LHCN-M2 (cell line): ENCODE measurements around the gene MYO9B. TPM values are rescaled to one million over a fixed set of nuclear protein-coding genes. Genes with fewer than 3 reads are reported as not detected.

Experiments used
- DNase-seq: peaks from one replicate; pipeline ENCODE4 v3.0.0-alpha.2; 2012; ENCODE audit warnings: low read depth
- total RNA-seq: library from RNA; depleted of rRNA; stranded (reverse); fragments of >200 nt; gene quantifications from 2 replicates; pipeline ENCODE4 v1.2.3, GENCODE V29; 2014

The MYO9B gene
- total RNA-seq, 1 experiment from 2014 or later: 52.1 TPM

DNA sequence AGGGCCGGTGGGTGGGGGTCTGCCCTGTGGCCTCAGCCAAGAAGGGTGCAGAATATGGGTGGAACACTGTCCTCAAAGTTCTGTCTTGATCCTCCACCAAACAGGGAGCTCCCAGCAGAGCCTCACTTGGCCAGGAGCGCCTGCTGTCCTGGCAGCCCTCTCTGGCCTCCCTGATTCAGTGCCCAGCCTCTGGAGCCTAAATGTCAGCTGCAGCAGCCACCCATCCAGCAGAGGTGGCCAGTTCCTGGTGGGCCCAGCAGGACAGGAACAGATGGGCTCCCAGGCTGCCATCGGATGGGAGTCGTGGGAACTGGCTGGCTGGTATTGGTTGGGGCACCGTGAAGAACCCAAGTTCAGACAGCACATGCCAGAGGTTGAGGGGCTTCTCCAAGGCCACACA, 137.8 kb downstream of the MYO9B start:
- no peak for DNase-seq

DNA sequence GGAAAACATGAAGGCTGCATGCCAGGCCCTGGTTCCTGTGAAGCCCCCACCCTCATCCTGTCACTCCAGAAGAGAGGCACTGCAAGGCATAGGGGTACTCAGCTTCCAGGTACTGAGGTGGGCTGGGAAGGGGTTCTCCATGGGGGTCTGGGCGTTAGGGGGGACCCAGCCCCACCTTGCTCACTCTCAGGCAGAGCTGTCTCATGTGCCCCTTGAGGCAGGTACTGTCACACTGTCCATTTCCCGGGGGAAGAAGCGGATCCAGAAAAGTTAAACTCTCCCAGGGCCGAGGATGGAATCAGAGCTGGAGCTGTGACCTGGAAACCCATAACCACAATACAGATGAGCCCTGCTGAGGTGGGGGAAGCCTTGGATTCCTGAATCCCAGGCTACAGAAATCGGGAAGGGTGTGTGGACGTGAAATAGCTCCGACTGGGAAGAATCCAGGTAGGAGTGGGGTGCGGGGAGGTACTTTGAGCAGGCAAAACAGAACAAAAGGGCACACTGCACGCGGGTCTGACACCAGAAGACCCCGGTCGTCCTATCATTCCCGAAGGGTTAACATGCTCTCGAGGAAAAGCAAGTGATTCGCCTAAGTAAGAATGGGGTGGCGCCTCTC, 139.0 kb downstream of the MYO9B start:
- no peak for DNase-seq

DNA sequence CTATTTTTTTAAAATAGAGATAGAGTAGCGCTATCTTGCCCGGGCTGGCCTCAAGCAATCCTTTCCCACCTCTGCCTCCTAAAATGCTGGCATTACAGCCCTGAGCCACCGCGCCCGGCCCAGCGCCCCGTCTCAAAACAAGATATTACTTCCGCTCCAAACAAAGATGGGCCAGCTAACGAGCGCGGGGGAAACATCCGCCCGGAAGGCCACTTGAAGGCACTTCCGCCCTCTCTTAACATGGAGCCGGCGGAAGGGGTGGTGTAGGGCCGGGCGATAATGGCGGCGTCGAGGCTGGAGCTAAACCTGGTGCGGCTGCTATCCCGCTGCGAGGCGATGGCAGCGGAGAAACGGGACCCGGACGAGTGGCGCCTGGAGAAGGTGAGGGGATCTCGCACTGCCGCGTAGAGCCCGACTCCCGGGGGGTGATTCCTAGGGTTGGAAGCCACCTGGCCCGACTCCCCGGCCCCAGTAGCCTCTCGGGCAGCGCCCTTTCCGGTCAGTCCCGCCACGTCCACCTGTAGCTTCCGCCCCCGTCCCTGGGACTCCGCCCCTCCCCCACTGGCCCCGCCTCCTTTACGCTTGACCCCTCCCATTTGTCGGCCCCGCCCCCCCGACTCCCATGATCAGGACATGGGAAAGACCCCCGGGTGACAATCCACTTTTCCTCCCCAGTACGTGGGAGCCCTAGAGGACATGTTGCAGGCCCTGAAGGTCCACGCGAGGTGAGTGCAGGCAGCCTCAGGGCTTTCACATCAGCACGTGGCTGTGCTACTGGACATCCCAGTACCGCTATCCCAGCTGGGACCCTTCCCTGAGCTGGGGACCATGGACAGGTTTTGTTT, 139.8 kb downstream of the MYO9B start, which contains the start of gene USE1:
Gene USE1 (plus strand): TSS at position 231 of the 845 bp plus-strand sequence. CDS start 49 bp downstream, at position 280.
- peak; percentile 88 for DNase-seq

DNA sequence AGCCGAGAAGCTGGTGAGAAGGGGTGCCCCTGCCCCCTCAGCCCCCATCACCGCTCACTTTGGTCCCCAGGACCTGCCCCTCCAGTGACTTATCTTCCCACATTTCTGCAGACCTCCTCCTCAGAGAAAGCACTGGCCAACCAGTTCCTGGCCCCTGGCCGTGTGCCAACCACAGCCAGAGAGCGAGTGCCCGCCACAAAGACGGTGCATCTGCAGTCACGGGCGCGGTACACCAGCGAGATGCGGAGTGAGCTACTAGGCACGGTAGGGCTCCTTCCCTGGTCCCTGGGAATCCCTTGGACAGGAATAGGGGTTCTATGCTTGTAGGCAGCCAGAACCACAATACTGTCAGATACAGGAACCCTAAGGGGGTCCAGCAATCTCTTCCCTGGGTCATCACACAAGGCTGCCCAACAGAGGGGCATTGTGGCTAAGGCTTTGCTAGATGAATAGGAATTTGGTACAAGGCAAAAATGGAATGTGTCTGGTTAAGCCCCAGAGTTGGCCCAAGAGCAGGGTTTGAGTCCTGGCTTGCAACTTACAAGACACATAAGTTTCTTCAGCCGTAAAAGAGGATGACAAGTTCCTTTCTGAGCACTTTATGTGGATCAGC, 140.6 kb downstream of the MYO9B start:
- DNase-seq: no peak

DNA sequence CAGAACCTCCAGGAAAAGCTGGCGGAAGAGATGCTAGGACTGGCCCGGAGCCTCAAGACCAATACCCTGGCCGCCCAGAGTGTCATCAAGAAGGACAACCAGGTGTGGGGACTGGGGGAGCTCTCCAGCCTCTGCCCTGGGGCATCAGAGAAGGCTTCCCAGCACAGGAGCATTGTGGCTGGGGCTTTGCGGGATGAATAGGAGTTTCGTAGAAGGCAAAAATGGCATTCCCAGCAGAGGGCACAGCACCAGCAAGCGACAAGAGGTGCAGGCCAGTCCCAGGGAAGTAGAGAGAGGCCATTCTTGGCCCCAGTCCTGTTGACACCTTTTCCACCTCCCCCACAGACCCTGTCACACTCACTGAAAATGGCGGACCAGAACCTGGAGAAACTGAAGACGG, 143.7 kb downstream of the MYO9B start:
- no peak for DNase-seq

DNA sequence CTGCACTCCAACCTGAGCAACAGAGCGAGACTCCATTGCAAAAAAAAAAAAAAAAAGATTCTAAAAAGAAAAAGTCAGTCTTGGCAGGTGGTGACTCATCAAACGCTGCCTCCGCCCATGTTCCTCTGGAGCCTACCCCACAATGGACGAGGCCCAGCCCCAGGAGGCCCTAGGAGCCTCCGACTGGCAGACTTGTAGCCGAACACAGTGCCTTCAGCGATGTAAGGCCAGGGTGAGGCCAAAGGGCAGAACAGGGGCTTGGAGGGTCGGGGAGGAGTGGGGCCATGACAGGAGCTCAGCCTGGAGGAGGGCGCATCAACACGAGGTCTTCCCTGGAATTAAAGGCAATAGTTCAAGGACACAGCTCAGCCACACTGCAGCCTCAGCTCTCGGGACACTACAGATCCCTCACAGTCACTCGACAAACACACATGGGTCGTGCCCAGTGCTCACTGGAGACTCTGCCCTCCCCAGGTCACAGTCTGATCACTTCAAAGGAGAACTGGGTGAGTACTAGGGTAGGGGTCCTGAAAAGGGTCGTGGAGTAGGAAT, 144.7 kb downstream of the MYO9B start:
- peak; percentile 67 for DNase-seq

DNA sequence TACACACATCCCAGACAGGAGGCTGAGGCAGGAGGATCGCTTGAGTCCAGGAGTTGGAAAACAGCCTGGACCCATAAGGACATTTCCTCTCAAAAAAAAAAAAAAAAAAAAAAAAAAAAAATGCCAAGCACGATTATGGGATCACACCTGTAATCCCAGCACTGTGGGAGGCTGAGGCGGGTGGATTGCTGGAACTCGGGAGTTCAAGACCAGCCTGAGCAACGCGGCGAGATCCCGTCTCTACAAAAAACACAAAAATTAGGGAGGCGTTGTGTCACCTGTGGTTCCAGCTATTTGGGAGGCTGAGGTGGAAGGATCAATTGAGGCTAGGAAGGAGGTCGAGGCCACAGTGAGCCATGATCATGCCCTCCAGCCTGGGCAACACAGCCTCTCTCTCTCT, 149.5 kb downstream of the MYO9B start:
- DNase-seq: no peak

DNA sequence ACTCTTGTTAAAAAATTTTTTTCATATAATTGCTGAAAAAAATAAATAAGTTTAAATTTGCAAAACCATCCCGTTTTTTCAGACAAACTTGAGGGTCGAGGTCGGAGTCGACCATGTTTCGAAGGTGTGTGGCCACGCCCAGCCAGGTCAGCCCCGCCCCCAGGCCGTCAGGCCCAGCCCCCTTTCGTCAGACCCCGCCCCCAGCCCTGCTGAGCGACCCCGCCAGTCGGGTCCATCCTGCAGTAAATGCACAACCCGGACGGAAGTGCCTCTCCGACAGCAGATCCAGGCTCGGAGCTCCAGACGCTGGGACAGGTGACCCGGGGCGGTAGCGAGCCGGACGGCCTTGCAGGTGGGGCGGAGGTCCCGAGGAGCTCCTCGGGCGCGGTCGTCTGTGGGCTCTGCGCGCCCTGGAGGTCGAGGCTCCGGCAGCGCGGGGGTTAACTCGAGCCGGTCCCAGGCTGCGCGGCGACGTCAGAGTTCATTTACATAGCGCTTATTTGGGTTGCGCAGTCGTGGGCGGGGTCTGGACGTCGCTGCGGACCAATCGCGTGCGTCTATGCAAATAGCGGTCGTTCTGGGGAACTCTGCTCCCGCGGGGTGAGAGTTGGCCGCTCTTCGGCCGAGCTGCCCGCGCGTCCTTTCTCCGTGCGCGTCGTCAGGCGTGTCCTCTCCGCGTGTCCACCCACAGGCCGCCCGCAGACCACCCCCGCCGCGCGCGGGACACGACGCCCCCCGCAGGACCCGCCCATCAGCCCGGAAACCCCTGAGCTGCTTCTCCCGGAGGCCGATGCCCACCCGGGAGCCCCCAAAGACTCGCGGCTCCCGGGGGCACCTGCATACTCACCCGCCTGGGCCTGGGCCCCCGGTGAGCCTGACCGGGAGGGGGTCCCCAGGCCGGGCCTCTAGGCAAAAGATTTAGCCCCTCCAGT, 150.7 kb downstream of the MYO9B start, which contains the start of gene OCEL1:
Gene OCEL1 (plus strand): TSS at position 225 of the 932 bp plus-strand sequence. CDS start 22 bp downstream, at position 247.
- DNase-seq: peak; percentile 97

DNA sequence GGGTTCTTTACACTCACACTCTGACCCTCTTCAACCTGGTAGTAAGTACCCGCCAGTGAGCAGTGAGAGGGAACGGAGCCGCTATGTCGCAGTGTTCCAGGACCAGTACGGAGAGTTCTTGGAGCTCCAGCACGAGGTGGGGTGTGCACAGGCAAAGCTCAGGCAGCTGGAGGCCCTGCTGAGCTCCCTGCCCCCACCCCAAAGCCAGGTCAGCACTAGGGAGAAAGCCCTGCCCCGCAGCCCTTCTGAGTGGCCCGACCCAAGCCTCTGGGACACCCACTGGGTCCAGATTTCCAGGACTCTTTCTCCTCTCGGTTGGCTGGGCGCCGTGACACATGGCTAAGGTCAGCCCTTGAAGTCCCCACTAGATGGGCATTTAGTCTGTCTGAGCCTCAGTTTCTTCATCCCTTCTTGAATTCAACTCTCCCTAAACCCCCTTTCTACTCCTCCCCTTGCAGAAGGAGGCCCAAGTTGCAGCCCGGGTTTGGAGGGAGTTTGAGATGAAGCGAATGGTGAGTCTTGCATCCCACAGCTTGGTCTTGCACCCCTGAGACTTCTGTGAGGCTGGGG, 152.3 kb downstream of the MYO9B start:
- no peak for DNase-seq

DNA sequence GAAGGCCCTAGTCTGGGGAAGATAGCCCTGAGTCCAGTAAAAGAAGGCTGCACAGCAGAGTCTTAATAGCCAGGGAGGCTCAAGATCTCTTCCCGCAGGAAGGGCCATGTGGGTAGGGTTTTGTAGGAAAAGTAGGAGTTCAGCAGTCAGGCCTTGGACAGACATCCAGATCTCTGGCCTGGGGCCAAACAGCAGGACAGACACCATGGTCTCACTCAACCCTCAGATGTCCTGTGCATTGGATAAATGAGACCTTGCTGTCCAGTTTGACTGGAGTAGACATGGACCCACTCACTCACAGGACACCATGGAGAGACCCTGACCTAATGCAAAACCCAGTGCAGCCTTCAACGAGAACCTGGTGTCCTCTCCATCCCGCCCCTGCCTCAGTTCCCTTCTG, 154.3 kb downstream of the MYO9B start:
- DNase-seq: no peak

DNA sequence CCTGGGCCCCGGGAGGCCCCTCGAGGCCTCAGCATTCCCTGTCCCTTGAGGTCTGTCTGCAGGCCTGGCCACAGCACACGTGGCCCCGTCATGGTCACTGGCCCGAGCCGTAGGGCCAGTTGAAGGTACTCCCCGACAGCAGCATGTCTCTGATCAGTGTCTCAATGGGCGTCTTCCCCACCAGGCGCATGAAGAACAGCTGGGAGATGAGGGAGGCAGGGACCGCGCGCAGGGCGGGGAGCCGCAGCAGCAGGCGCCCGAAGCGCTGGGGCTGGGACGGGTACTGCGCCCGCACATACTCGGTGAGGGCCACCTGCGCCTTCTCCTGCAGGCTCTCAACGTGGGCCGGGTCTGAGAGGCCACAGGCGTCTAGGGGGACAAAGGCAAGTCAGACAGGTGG, 156.7 kb downstream of the MYO9B start:
- DNase-seq: no peak

DNA sequence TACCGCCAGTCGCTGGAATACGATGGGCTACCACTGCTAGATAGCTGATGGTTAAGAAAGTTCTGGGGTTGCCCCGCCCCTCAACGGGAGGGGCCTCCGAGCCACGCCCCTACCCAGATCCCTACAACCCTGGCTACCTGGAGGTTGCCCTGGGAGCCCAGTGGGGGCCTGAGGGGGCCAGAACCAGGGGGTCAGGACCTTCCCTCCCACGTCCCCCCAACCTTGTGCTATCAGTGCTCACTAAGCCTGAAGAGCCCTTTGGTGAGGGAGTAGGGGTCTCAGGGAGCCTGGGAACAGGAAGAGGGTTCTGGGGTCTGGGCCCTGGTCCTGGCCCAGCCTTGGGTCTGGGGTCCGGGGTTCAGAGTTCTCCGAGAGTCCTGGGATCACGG, 159.3 kb downstream of the MYO9B start:
- no peak for DNase-seq

DNA sequence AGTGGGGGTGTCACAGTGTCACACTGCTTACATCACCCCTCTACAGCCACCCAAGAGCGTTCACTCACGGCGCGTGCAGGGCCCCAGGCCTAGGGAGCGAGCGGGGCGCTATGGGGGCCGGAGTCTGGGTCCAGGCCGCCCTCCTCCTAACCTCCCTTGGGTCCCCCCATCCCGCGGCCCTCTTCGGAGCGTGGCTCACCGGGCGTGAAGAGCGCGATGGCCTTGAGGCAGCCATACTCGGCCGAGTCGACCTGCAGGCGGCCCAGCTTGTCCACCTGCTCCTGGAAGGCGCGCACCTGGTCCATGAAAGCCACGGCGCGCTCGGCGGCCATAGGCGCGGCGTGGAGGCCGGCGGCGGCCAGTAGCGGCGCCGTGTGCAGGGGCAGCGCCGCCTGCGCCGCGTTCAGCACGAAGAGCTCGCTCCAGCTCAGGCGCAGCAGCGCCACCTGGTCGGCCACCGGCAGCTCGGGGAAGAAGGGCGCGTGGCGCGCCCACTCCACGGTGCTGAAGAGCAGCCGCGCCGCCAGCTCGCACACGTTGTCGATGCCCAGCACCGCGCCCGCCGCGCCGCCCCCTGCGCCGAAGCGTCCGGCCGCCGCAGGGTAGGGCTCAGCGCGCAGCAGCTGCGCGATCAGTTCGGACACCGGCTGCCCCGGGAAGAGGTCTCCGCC, 159.9 kb downstream of the MYO9B start:
- DNase-seq: peak; percentile 39

DNA sequence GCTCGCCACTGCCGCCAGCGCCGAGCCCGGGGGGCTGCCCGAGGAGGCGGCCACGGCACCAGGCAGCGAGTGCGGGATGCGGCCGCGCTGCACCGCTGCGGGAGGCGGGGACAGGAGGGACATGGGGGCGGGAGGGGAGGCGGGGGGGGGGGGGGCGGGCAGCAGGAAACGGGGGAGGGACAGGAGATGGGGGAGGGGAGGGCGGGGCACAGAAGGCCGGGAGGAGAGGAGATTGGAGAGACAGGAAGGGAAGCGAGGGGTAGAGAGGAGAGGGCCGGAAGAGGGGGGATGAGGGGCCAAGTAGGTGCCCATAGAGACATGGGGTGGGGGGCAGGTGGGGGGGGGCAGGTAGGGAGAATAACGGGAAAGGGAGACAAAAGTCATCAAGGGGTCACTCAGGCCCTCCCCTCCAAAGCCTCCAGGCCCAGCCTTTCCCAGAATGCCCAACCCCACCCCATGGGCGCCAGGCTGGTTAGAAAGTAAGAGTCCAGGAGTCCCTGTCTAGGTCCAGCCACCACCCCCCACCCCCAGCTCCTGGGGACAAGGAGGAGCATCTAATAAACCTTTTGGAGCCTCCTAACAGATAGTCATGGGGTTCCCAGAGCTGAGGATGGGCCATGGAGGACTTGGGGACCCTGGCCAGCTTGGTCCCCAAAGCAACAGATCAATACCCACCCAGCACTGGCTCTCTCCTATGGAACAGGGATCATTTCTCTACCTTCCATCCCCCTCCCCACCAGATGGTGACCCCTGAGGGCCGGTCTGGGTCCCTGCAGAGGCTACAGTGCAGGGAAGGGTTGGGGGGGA, 160.6 kb downstream of the MYO9B start:
- no peak for DNase-seq

DNA sequence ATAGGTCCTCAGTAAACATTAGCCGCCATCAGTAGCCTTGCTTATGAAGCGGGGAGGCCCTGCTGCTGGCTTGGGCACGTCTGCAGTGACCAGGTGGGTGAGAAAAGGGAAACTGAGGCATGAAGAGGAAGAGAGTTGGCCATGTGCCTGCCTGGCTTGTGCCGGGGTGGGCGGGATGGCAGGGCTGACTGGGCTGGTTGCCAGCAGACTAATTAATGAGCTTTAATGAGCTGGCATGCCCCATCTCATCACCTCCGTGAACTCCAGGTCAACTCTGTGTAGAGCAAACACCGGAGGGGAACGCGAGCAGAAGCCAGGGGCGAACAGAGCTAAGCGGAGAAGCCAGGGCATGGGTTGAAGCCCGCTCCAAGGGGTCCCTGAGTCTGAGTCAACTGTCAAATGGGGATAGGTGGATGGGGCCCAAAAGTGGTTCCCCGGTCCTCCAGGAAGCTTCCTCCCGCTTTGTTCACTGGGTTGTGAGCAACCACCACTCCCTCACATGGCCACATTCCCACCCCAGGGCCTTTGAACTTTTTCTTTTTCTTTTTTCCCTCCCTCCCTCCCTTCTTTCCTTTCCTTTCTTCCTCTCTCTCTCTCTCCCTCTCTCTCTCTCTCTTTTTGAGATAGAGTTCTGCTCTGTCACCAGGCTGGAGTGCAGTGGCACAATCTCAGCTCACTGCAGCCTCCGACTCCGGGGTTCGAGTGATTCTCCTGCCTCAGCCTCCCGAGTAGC, 161.4 kb downstream of the MYO9B start:
- no peak for DNase-seq

DNA sequence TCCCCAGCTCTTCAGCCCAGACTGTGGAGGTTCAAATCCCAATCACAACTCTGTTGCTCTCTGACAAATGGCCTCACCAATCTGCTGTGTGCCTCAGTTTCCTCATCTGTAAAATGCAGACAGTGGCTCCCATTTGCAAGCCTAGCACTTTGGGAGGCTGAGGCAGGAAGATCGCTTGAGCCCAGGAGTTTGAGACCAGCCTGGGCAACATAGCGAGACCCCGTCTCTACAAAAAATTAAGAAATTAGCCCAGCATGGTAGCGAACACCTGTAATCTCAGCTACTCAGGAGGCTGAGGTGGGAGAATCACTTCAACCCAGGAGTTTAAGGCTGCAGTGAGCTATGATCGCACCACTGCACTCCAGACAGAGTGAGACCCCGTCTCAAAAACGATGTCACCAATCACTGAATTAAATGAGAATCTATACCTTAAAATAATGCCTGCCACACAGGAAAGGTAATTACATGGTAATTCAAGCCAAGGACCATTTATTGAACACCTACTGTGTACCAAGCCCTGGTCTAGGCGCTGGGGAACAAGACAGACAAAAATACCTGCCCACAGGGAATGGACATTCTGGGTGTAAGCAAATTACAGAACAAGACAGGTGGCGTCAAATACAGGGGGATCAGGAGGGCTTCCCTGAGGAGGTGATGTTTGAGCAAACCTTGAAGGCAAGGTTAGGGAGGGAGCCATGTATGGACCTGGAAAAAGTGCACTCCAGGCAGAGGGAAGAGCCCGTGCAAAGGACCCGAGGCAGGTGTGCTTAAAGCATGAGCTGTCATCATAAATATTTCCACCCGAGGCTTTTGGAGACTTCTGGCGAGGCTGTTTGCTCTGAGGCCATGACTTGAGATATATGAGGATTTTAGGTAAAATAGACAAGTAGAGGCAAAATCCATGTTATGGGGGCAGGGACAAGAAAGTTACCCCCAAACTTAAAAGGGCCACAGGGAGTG, 162.4 kb downstream of the MYO9B start:
- DNase-seq: no peak

DNA sequence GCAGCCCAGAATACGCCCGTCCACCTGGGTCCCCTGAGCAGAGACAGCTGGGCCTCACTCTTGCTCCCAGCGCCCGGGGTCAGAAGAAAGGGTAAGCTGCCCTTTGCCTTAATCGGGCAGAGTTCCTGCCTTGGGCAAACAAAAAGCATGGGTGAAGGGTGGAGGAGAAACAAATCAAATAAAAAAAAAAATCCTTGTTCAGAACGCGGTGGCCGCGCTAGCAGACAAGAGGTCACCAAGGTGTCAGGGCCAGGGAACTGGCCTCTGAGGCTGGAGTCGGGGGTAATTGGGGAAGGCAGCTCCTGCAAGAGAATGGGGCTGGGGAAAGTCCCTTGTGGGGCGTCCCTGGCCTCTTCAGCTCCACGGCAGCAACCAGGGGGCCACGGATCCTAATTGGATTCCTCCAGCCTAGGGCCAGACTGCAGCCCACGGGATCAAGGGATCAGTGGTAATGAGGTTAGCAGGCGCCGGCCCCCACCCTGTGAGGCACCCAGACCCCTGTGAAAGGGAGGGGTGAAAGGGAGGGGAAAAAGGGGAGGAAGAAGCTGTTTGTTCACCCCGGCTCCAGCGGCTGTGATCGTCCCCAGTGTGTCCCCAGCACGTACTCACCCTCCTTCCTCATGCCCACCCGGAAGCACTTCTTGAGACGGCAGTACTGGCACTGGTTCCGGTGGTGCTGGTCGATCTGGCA, 164.6 kb downstream of the MYO9B start:
- no peak for DNase-seq
